Progenitor cell of endocrine pancreas (in vitro differentiated cells): Measurements from ENCODE around the gene EFCAB7. TPM values are rescaled to one million over a fixed set of nuclear protein-coding genes. Genes with fewer than 3 reads are reported as not detected.
A peak's percentile ranks its signal among the peaks of the same experiment; 100 is the strongest.

Source experiments
- DNase-seq: peaks from one replicate; pipeline ENCODE4 v3.0.0; 2021; ENCODE audit warnings: low spot score; ENCODE audit not compliant: unreplicated experiment
- H3K27ac Mint-ChIP-seq: 2 replicates; pipeline ENCODE4 v1.8.0; 2021; ENCODE audit warnings: mild to moderate bottlenecking, moderate library complexity, mixed read lengths
- H3K27me3 Mint-ChIP-seq: 2 replicates; pipeline ENCODE4 v1.8.0; 2021; ENCODE audit warnings: mixed read lengths
- H3K36me3 Mint-ChIP-seq: 2 replicates; pipeline ENCODE4 v1.8.0; 2022; ENCODE audit warnings: mixed read lengths; ENCODE audit not compliant: insufficient read depth
- H3K4me1 Mint-ChIP-seq: 2 replicates; pipeline ENCODE4 v1.8.0; 2021; ENCODE audit warnings: low read depth, mixed read lengths
- H3K4me3 Mint-ChIP-seq: 2 replicates; pipeline ENCODE4 v1.8.0; 2021; ENCODE audit warnings: low read depth, mild to moderate bottlenecking, moderate library complexity, mixed read lengths
- H3K9me3 Mint-ChIP-seq: 2 replicates; pipeline ENCODE4 v1.8.0; 2021; ENCODE audit warnings: low read depth, mixed read lengths
- CTCF ChIP-seq: fragments of 200-600 bp; sonication (generic); IDR thresholded peaks from one replicate; pipeline ENCODE4 v1.5.0; 2021; ENCODE audit warnings: antibody characterized with exemption, mild to moderate bottlenecking; ENCODE audit not compliant: unreplicated experiment
- long read RNA-seq: library from polyadenylated mRNA; unstranded; transcript quantifications from one replicate; pipeline ENCODE4 v2.0.0, GENCODE V29; 2020
- total RNA-seq: library from RNA; stranded (reverse); gene quantifications from 2 replicates; pipeline ENCODE4 v1.2.1, GENCODE V29; 2021

Gene EFCAB7
- 13.5 and 14.6 TPM in 2 replicates for total RNA-seq
- long read RNA-seq, transcript EFCAB7-201 (14 exons, 2,313 nt) = major isoform, 81 of 130 reads
- long read RNA-seq, partial matches to known transcripts = 19 of 130 reads
- long read RNA-seq, other reads (novel, unspliced or antisense) = 30 of 130 reads

DNA sequence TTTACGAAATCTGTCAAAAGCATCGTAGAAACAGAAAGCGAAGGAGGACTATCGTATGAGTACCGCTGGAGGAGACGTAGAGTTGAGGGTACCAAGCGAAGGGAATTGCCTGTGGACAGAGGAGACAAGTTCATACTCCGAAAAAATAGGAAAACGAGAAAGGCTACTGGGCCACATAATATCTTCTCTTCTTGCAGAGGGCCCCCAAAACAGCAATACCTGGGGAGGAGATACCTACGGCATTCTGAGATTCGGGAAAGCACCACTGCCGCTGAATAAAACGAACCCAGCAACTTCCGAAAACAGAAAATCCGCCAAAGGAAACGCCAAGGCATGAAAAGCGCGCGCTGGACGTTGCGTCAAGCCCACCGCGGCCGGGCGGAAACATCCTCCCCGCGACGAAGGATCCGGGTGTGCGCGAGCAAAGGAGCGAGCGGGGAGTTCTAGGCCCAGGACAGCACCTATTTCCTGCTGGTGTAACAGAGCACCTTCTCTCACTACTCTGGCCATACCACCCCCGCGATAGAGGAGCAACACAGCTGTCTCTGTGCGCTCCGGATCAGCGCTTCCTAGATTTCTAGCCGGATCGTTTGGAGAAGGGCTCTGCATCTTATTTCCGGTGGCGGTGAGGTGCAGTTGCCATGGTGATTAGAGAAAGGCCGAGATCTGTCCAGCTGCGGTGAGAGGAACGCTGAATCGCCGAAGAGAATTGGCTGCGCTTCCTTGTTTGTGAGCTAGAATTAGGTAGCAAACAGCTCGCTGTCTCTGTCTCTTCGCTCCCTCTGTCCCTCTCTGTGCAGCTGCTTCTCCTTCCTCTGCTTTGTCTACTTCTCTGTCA lies at the start of gene EFCAB7, which contains the start of gene ITGB3BP:
EFCAB7 (plus strand) TSS at position 635 of the 838 bp plus-strand sequence. CDS start 2,048 bp downstream, outside the sequence.
ITGB3BP (minus strand) TSS at position 335 of the 838 bp plus-strand sequence; CDS start at position 243, 92 bp downstream.
- Mint-ChIP-seq H3K27ac (peak within 1 kb of the TSS; percentile 94), H3K4me3 (peak within 1 kb of the TSS; percentile 87), H3K27me3 (no peaks in the 10 kb centered on the region), H3K36me3 (peaks cover 3% of the 10 kb centered on the region), H3K4me1 (peaks cover 10% of the 10 kb centered on the region), H3K9me3 (no peaks in the 10 kb centered on the region)
- no peak for TF ChIP-seq CTCF
- peak; percentile 67 for DNase-seq

DNA sequence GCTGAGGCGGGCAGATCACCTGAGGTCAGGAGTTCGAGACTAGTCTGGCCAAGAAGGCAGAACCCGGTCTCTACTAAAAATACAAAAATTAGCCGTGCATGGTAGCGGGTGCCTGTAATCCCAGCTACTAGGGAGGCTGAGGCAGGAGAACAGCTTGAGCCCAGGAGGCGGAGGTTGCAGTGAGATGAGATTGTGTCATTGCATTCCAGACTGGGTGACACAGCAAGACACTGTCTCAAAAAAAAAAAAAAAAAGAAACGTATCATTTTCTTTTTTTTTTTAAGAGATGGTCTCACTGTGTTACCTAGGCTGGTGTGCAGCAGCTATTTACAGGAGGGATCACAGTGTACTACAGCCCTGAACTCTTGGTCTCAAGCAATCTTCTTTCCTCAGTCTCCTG lies 47.6 kb upstream of the EFCAB7 start:
- Mint-ChIP-seq H3K4me1 (no peaks in the 10 kb centered on the region), H3K27ac (no peak overlapping the region), H3K4me3 (no peak overlapping the region), H3K36me3 (peaks cover 12% of the 10 kb centered on the region), H3K9me3 (peaks cover 4% of the 10 kb centered on the region), H3K27me3 (no peaks in the 10 kb centered on the region)
- DNase-seq = no peak
- no peak for TF ChIP-seq CTCF

- DNase-seq = no peak
- H3K4me1 Mint-ChIP-seq = no peaks in the 10 kb centered on the region
- TF ChIP-seq CTCF = no peak
- no peak overlapping the region for H3K4me3 Mint-ChIP-seq
- peaks cover 7% of the 10 kb centered on the region for H3K36me3 Mint-ChIP-seq
- no peak overlapping the region for H3K27ac Mint-ChIP-seq
- H3K9me3 Mint-ChIP-seq = no peaks in the 10 kb centered on the region
- H3K27me3 Mint-ChIP-seq = no peaks in the 10 kb centered on the region
Observed at GRCh38 chr1:63480057-63480456, 43.3 kb upstream of the EFCAB7 start.

GRCh38 chr1:63486629-63487028 lies 36.7 kb upstream of the EFCAB7 start:
- no peaks in the 10 kb centered on the region for H3K27me3 Mint-ChIP-seq
- no peak overlapping the region for H3K4me3 Mint-ChIP-seq
- H3K27ac Mint-ChIP-seq = peak overlapping the region; percentile 63
- H3K4me1 Mint-ChIP-seq = no peaks in the 10 kb centered on the region
- H3K36me3 Mint-ChIP-seq = no peaks in the 10 kb centered on the region
- no peak for DNase-seq
- no peaks in the 10 kb centered on the region for H3K9me3 Mint-ChIP-seq
- no peak for TF ChIP-seq CTCF

- Mint-ChIP-seq H3K9me3 (no peaks in the 10 kb centered on the region), H3K27me3 (no peaks in the 10 kb centered on the region), H3K27ac (no peak overlapping the region), H3K36me3 (no peaks in the 10 kb centered on the region), H3K4me1 (no peaks in the 10 kb centered on the region), H3K4me3 (no peak overlapping the region)
- no peak for TF ChIP-seq CTCF
- no peak for DNase-seq
Observed at GRCh38 chr1:63487336-63488065, 35.8 kb upstream of the EFCAB7 start.
